Retina (tissue), 1 donor: ENCODE results near the gene DSCAML1.
A peak's percentile ranks its signal among the peaks of the same experiment; 100 is the strongest.

Source experiments
- DNase-seq: peaks from one replicate; pipeline ENCODE4 v3.0.0-alpha.2; 2016

The DSCAML1 gene

GRCh38 chr11:117541211-117541610 is 255.8 kb downstream of the DSCAML1 start:
- DNase-seq = no peak

GRCh38 chr11:117538263-117539135 is 258.5 kb downstream of the DSCAML1 start:
- DNase-seq = no peak

DNA sequence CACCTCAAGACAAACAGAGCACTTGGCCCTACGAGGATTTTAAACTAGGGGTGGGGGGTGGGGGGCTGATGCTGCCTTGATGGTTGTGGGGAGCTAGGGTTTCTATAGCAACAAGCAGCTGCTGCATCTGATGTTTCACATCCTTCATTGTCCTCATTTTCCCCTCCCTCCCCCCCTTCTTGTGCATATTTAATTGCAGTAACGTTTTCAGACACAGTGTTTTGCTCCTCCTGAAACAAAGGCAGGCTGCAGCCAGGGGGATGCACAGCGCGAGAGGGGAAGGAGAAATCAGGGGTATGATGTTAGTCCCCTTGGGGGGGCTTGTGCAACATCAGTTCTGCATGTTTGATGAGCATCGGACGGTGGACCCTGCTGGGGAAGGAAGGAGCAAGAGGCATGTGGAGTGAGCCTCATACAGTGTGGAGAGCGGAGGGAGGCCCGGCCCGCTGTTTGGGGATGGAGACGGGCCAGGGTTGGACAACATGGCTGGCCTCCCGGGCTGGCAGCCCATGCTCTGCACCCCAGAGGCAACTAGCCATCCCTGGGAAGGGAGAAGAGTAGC is 261.1 kb downstream of the DSCAML1 start:
- peak; percentile 70 for DNase-seq

DNA sequence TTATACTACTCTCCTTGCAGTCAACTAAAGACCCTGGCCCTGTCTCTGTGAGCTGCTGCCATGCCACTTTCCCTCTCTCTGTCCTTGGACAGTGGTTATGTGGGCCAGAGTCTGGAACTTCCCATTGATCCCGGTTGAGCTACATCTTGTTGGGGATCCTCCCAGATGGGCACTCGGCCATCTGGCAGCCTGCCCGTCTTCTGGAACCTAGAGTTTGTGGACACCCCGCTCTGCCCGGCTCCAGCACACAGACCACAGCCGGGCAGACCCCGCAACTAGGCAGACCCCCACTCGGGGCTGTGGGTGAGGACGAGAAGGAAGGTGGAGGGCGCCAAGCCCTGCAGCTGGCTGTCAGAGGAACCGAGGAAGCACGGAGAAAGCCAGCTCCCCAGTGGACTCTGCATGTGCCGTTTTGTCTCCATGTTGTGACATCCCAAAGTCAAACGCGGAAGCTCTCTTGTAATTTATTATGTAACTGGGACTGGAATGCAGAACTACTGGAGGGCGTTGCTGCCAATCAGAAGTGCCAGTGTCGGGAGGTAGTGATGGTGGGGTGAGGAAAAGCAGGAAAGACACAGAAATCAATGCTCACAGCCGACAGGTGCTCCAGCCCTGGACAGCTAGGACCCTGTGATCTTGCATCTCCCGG is 261.7 kb downstream of the DSCAML1 start:
- DNase-seq = no peak

- no peak for DNase-seq
Observed at GRCh38 chr11:117532568-117532967, 264.4 kb downstream of the DSCAML1 start.

GRCh38 chr11:117529816-117530215 is 267.2 kb downstream of the DSCAML1 start:
- DNase-seq = peak; percentile 96

DNA sequence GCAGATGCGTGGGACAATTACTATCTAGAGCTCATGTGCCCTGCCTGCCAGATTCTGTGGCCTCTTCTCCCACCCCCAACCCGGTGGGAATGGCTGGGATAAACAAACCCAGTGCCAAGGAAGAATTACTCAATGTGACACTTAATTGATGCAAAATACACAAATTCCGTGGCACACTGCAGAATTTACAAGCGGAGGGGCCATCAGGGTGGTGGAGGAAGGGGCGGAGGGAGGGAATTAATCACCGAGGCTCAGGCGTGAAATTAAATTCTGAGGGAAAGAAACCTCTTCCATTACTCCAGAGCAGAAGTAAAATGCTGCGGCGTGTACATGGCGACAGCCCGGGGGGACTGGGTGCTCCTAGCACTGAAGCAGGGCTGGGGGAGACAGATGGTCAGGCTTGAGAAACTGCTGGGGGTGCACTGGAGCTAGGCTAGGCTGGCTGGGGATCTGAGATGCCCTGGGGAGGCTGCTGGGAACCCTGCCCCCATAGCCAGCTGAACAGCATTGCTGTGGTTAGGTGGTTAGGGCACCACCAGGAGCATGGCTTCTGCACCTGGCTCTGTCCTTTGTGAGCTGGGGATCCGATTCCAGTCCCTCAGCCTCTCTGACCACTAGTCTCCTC is 268.8 kb downstream of the DSCAML1 start:
- peak; percentile 43 for DNase-seq

GRCh38 chr11:117527271-117527670 is 269.7 kb downstream of the DSCAML1 start:
- no peak for DNase-seq

GRCh38 chr11:117525866-117526542 is 271.0 kb downstream of the DSCAML1 start:
- no peak for DNase-seq

DNA sequence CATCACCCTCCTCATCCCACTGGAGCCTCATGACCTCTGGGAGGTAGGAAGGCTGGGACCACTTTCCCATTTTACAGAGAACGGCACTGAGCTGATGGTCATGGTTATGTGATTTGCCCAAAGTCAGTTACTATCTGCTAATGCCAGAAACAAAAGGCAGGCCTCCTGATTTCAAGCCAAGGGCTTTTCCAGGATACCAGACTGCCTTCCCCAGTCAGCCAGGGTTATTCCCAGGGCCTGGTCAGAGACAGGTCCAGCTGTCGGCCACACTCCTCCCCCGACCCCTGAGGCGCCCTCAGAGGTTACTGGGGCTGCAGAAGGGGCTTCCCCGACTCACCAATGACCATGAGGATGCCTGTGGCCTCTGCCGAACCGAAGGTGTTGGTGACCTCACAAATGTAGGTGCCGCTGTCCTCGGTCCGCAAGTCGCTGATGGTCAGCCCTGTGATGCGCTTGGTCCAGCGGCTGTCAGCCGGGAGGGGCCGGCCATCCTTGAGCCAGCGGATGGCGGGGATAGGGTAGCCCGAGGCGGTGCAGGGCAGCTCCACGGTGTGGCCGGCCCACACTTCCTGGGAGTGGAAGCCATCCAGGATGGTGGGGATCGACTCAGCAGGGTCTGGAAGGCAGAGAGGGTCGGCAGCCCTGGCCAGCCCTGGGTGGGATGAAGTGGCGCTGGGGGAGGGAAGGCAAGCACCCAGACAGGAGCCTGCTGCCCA is 272.4 kb downstream of the DSCAML1 start:
- DNase-seq = no peak

DNA sequence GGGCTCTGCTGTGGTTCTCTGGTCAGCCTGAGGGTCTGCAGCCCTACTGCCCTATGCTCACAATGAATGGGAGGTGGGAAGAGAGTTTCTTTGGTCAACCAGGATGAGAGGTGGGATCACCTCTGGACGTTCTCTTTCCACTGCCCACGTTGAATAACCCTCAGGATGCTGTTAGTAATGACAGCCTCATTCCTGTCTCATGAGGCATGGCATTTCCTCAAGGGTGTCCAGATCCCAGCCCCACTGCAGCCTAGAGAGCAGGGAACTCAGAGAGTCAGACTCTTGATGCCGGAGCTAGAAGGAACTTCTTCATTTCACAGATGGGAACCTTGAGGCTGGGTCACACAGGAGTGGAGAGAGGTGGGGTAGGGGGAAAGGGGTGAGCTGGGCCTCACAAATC is 273.3 kb downstream of the DSCAML1 start:
- no peak for DNase-seq

- no peak for DNase-seq
Observed at GRCh38 chr11:117521974-117522373, 275.0 kb downstream of the DSCAML1 start.

GRCh38 chr11:117520966-117521365 is 276.1 kb downstream of the DSCAML1 start:
- no peak for DNase-seq

- no peak for DNase-seq
Observed at GRCh38 chr11:117520201-117520600, 276.8 kb downstream of the DSCAML1 start.

GRCh38 chr11:117519590-117519989 is 277.4 kb downstream of the DSCAML1 start:
- no peak for DNase-seq

GRCh38 chr11:117519170-117519569 is 277.8 kb downstream of the DSCAML1 start:
- DNase-seq = no peak

DNA sequence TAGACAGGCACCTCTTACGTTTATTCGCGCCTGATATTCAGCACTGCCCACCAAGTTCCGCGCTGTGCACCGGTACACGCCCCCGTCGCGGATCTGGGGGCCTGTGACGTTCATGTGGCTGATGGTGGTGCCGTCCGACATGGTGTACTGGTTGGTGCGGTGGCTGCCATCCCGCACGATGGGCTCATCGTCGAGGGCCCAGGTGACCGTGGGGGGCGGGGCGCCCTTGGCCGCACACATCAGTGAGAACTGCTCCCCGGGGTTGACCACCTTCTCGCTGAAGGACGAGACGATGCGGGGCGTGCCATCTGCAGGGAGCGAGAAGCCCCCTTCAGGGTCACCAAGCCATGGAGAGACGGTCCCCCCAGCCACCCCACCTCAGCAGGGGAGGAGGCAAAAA is 278.6 kb downstream of the DSCAML1 start:
- no peak for DNase-seq

- DNase-seq = no peak
Observed at GRCh38 chr11:117517097-117517496, 279.9 kb downstream of the DSCAML1 start.

DNA sequence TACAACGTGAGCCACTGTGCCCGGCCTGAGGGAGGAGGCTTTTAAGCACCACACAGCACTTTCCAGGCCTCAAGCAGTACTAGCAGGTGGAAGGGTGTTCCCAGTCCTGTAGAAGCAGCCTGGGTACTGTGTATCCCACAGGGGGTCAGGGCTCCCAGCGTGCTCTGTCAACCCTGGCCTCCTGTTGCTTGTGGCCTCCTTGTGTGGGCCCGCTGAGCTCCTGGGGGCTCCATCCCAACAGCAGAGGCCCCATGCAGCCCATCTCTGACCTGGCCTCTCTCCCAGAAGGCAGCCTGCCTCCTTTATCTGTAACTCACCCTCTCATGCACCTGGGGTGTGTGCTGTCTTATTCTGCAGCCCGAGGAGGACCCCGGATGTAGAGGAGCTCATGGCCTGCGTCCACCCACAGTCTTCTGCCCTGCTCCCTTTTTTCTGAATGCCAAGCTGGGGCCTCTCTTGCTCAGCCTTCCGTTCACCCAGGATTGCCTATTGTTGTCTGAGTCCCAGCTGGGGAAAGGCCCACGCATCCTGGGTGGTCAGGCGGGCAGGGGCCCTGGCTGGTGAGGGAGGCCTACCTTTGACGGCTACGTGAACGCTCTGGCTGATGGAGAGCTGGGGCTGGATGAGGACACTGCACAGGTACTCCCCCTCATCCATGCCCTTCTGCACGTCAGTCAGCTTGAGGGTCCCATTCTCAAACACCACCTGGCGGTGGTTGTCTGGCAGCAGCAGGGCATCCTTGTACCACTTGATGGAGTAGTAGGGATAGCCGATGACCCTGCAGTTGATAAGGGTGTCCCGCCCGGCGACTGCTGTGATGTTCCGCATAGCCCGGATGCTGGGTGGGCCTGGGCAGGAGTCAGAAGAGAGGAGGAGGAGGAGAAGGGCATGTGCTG is 280.9 kb downstream of the DSCAML1 start:
- no peak for DNase-seq

GRCh38 chr11:117514256-117514655 is 282.8 kb downstream of the DSCAML1 start:
- DNase-seq = no peak

- DNase-seq = no peak
Observed at GRCh38 chr11:117513666-117514065, 283.4 kb downstream of the DSCAML1 start.
